ENCODE results near the gene SLC25A4.
A peak's percentile ranks its signal among the peaks of the same experiment; 100 is the strongest.
"Not testable (repeated sequence)": the region's sequence is repeated elsewhere in the genome, so short reads cannot be mapped to it uniquely, and the experiment has no call there.

SLC25A4 gene

DNA sequence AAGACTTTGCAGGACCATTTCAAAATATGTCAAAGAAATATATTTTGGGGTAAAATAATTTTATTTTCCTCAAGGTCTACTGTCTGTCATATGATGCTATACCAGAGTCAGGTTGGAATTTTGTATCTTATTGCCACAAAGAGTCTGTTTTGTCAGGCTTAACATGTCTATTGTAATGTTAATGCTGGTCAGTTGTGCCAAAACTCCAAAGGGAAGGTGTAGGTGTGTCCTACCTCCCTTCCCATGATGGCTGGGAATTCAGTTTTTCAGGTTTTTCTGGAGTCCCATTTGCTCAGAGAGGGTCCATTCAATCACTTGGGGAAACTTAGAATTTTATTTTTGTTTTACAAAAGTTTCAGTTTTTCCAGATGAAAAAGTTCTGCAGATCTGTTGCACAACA is 33.3 kb upstream of the SLC25A4 start:
- no peak for TF ChIP-seq CTCF (conservative IDR thresholded peaks at IDR 0.05; ENCODE audit: control insufficient read depth, insufficient read depth, low read depth, low read length)
- H3K4me3 ChIP-seq (ENCODE audit: control insufficient read depth, low read depth, low read length): no peak overlapping the region
- no peak for DNase-seq (ENCODE audit: low read depth)

DNA sequence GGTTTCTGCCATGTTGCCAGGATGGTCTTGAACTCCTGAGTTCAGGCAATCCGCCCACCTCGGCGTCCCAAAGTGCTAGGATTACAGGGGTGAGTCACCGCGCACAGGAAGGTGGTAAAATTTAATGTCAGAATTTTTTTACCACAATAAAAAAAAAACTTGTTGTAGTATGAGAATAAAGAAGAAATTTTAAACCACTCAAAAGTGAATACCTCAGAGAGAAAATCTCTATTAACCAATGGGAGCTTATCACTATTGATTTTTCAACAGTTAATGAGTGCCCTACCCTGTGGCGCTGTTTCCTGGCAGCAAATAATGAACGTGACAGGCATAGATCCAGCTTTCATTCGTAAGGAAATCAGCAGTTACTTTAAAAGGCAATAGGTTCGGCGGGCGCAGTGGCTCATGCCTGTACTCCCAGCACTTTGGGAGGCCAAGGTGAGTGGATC is 32.7 kb upstream of the SLC25A4 start:
- no peak for DNase-seq (ENCODE audit: low read depth)
- TF ChIP-seq CTCF (conservative IDR thresholded peaks at IDR 0.05; ENCODE audit: control insufficient read depth, insufficient read depth, low read depth, low read length): no peak
- H3K4me3 ChIP-seq (ENCODE audit: control insufficient read depth, low read depth, low read length): no peak overlapping the region

GRCh38 chr4:185112104-185112503 is 31.0 kb upstream of the SLC25A4 start:
- H3K4me3 ChIP-seq (ENCODE audit: control insufficient read depth, low read depth, low read length): no peak overlapping the region
- no peak for TF ChIP-seq CTCF (conservative IDR thresholded peaks at IDR 0.05; ENCODE audit: control insufficient read depth, insufficient read depth, low read depth, low read length)
- peak; percentile 96 for DNase-seq (ENCODE audit: low read depth)

DNA sequence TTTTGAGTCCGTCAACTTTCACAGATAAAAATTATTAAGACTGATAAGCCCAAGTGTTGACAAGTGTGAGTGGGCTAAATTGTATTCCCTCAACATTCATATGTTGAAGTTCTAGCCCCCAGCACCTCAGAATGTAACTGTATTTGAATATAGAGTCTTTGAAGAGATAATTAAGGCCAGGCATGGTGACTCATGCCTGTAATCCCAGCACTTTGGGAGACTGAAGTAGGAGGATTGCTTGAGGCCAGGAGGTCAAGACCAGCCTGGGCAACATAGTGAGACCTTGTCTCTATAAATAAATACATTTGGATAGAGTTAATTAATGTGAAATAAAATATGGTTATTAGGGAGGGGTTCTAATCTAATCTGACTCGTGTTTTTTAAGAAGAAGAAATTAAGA is 29.7 kb upstream of the SLC25A4 start:
- peak; percentile 62 for DNase-seq (ENCODE audit: low read depth)
- no peak overlapping the region for H3K4me3 ChIP-seq (ENCODE audit: control insufficient read depth, low read depth, low read length)
- no peak for TF ChIP-seq CTCF (conservative IDR thresholded peaks at IDR 0.05; ENCODE audit: control insufficient read depth, insufficient read depth, low read depth, low read length)

GRCh38 chr4:185115827-185116232 is 27.2 kb upstream of the SLC25A4 start:
- no peak overlapping the region for H3K4me3 ChIP-seq (ENCODE audit: control insufficient read depth, low read depth, low read length)
- TF ChIP-seq CTCF (conservative IDR thresholded peaks at IDR 0.05; ENCODE audit: control insufficient read depth, insufficient read depth, low read depth, low read length): no peak
- DNase-seq (ENCODE audit: low read depth): peak; percentile 81

GRCh38 chr4:185117300-185117934 is 25.6 kb upstream of the SLC25A4 start:
- DNase-seq (ENCODE audit: low read depth): no peak
- H3K4me3 ChIP-seq (ENCODE audit: control insufficient read depth, low read depth, low read length): no peak overlapping the region
- TF ChIP-seq CTCF (conservative IDR thresholded peaks at IDR 0.05; ENCODE audit: control insufficient read depth, insufficient read depth, low read depth, low read length): no peak

GRCh38 chr4:185118876-185119275 is 24.2 kb upstream of the SLC25A4 start:
- no peak for TF ChIP-seq CTCF (conservative IDR thresholded peaks at IDR 0.05; ENCODE audit: control insufficient read depth, insufficient read depth, low read depth, low read length)
- DNase-seq (ENCODE audit: low read depth): no peak
- H3K4me3 ChIP-seq (ENCODE audit: control insufficient read depth, low read depth, low read length): no peak overlapping the region

DNA sequence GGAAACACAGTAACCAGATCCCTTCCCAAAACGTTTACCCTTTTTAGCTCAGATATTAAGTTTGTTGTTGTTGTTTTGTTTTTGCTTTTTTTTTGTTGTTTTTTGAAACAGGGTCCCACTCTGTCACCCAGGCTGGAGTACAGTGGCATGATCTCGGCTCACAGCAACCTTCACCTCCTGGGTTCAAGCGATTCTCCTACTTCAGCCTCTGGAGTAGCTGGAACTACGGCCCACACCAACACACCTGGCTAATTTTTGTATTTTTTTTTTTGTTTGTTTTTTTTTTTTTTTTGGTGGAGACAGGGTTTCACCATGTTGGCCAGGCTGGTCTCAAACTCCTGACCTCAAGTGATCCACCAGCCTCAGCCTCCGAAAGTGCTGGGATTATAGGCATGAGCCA is 23.6 kb upstream of the SLC25A4 start:
- not testable (repeated sequence) for H3K4me3 ChIP-seq (ENCODE audit: control insufficient read depth, low read depth, low read length); DNase-seq (ENCODE audit: low read depth)

Data from fibroblast of mammary gland (primary cell).